Measurements from ENCODE around the gene KDM7A.

KDM7A gene

DNA sequence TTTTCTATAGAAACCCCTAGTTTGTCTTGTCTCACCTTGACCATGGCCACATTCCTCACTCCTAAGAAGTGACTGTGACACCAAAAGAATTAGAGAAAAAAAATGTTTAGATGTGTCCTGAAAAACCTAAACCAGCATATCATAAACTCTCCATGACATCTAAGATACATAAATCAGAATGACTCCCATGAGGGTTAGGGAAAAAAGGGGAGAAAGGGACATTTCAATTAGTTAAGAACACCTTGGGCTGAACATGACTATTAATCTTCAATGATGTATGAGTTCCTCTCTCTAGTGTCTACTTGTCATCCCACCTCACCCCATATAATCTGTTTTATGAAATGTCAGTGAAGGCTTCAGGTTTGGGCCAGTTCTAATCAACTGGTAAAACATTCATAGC, 31.1 kb downstream of the KDM7A start:
- Histone ChIP-seq H3K27me3 (replicated peaks; ENCODE audit: control insufficient read depth, insufficient read depth, low read length) (no peaks in the 10 kb centered on the region), H3K4me3 (replicated peaks; ENCODE audit: low read depth, low read length) (no peak overlapping the region), H3K36me3 (ENCODE audit: control insufficient read depth, insufficient read depth, low read length) (no peaks in the 10 kb centered on the region)
- TF ChIP-seq, protein P1, sequence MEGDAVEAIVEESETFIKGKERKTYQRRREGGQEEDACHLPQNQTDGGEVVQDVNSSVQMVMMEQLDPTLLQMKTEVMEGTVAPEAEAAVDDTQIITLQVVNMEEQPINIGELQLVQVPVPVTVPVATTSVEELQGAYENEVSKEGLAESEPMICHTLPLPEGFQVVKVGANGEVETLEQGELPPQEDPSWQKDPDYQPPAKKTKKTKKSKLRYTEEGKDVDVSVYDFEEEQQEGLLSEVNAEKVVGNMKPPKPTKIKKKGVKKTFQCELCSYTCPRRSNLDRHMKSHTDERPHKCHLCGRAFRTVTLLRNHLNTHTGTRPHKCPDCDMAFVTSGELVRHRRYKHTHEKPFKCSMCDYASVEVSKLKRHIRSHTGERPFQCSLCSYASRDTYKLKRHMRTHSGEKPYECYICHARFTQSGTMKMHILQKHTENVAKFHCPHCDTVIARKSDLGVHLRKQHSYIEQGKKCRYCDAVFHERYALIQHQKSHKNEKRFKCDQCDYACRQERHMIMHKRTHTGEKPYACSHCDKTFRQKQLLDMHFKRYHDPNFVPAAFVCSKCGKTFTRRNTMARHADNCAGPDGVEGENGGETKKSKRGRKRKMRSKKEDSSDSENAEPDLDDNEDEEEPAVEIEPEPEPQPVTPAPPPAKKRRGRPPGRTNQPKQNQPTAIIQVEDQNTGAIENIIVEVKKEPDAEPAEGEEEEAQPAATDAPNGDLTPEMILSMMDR (IDR thresholded peaks at IDR 0.05; ENCODE audit: insufficient read depth, low read length, poor library complexity, severe bottlenecking): no peak
- no peak for DNase-seq (ENCODE audit: extremely low read depth, insufficient read length)

DNA sequence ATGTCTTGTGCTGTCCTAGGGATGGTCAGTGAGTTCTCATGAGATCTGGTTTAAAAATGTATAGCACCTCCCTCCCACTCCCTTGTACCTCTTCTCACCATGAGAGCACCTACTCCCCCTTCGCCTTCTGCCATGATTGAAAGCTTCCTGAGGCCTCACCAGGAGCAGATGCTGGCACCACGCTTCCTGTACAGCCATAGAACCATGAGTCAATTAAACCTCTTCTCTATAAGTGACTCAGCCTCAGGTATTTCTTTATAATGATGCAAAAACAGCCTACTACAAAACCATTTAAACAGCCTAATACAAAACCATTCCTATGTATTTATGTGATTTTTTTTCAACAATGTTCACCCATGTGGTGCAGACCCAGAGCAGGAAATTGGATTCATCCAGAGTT, 32.0 kb downstream of the KDM7A start:
- no peak overlapping the region for H3K4me3 ChIP-seq (replicated peaks; ENCODE audit: low read depth, low read length)
- no peaks in the 10 kb centered on the region for H3K36me3 ChIP-seq (ENCODE audit: control insufficient read depth, insufficient read depth, low read length)
- TF ChIP-seq, protein P1 (IDR thresholded peaks at IDR 0.05; ENCODE audit: insufficient read depth, low read length, poor library complexity, severe bottlenecking): no peak
- no peak for DNase-seq (ENCODE audit: extremely low read depth, insufficient read length)
- H3K27me3 ChIP-seq (replicated peaks; ENCODE audit: control insufficient read depth, insufficient read depth, low read length): no peaks in the 10 kb centered on the region

DNA sequence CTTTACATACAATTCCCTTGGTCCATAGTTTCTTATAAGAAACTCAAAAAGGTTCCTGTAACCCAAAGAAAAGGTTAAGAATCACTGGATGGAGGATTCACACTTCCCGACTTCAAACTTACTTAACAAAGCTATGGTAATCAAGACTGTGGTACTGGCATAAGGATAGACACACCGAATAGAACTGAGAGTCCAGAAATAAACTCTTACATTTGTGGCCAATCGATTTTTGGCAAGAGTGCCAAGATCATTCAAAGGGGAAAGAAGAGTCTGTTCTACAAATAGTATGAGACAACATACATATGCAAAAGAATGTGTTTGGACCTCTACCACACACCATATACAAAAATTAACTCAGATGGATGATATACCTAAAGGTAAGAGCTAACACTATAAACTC, 32.8 kb downstream of the KDM7A start:
- DNase-seq (ENCODE audit: extremely low read depth, insufficient read length): no peak
- Histone ChIP-seq H3K36me3 (ENCODE audit: control insufficient read depth, insufficient read depth, low read length) (no peaks in the 10 kb centered on the region), H3K27me3 (replicated peaks; ENCODE audit: control insufficient read depth, insufficient read depth, low read length) (no peaks in the 10 kb centered on the region), H3K4me3 (replicated peaks; ENCODE audit: low read depth, low read length) (no peak overlapping the region)
- TF ChIP-seq, protein P1 (IDR thresholded peaks at IDR 0.05; ENCODE audit: insufficient read depth, low read length, poor library complexity, severe bottlenecking): no peak

DNA sequence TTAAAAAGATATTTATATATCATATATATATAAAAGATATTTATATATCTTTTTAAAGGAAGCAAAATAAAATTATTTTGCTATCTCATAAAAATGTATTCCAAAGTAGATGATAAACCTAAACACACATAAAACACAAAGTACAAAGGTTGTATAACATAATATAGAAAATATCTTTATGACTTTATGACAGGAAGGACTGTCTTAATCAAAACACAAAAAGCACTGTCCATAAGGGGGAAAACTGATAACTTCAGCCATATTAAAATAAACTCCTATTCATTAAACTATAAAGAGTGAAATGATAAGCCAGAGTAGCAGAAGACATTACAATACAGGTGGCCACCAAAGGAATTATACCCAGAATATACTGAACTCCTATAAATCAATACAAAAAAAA, 34.8 kb downstream of the KDM7A start:
- TF ChIP-seq, protein P1 (IDR thresholded peaks at IDR 0.05; ENCODE audit: insufficient read depth, low read length, poor library complexity, severe bottlenecking): no peak
- Histone ChIP-seq H3K27me3 (replicated peaks; ENCODE audit: control insufficient read depth, insufficient read depth, low read length) (no peaks in the 10 kb centered on the region), H3K4me3 (replicated peaks; ENCODE audit: low read depth, low read length) (no peak overlapping the region), H3K36me3 (ENCODE audit: control insufficient read depth, insufficient read depth, low read length) (no peaks in the 10 kb centered on the region)
- DNase-seq (ENCODE audit: extremely low read depth, insufficient read length): no peak

DNA sequence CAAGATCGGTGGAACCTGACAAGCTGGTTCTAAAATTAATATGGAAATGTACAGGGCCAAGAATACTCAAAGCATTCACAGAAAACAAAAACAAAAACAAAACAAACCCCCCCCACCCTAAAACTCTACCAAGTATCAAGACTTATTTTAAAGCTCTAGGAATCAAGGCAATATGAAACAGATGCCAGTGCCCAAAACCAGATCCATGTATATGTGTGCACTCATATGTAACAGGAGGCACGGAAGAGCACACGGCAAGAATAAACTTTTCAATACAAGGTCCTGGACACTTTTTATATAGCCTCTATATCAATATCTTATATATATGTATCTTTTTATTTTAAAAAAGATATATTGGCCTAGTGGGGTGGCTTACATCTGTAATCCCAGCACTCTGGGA, 35.5 kb downstream of the KDM7A start:
- TF ChIP-seq, protein P1 (IDR thresholded peaks at IDR 0.05; ENCODE audit: insufficient read depth, low read length, poor library complexity, severe bottlenecking): no peak
- no peak for DNase-seq (ENCODE audit: extremely low read depth, insufficient read length)
- Histone ChIP-seq H3K27me3 (replicated peaks; ENCODE audit: control insufficient read depth, insufficient read depth, low read length) (no peaks in the 10 kb centered on the region), H3K4me3 (replicated peaks; ENCODE audit: low read depth, low read length) (no peak overlapping the region), H3K36me3 (ENCODE audit: control insufficient read depth, insufficient read depth, low read length) (no peaks in the 10 kb centered on the region)

DNA sequence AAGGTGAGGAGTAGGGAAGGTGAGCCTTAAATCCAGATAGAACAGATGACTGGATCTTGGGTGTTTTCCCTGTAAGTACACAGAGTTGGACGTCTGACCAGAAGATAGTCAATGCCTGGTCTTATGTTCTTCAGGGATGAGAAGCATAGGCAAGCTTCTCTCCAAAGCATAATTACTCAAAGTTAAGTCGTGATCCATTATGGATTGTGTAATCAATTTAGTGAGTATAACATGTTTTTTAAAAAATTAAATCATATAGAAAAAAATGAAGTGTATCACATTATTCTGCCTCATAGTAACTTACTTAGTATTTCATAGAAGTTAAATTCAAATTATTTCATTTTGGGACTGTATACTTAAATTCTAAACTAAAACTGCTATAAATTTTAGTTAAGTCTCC, 39.7 kb downstream of the KDM7A start:
- Histone ChIP-seq H3K27me3 (replicated peaks; ENCODE audit: control insufficient read depth, insufficient read depth, low read length) (no peaks in the 10 kb centered on the region), H3K4me3 (replicated peaks; ENCODE audit: low read depth, low read length) (no peak overlapping the region), H3K36me3 (ENCODE audit: control insufficient read depth, insufficient read depth, low read length) (no peaks in the 10 kb centered on the region)
- no peak for DNase-seq (ENCODE audit: extremely low read depth, insufficient read length)
- TF ChIP-seq, protein P1 (IDR thresholded peaks at IDR 0.05; ENCODE audit: insufficient read depth, low read length, poor library complexity, severe bottlenecking): no peak

Data from GM06990 (cell line).